Natural killer cell (primary cell): Measurements from ENCODE around the gene CENPT. TPM values are rescaled to one million over a fixed set of nuclear protein-coding genes. Genes with fewer than 3 reads are reported as not detected.
A peak's percentile ranks its signal among the peaks of the same experiment; 100 is the strongest.

Source experiments
- ATAC-seq, 3 donors: fragments of 150-1000 bp in 2 of 3; fragments of 200-7000 bp in 1 of 3; cut with Tn5 transposase; 1 replicate in 1 of 3; 2 replicates in 2 of 3; pipeline ENCODE4 v1.10.0; 2021; ENCODE audit warnings: mild to moderate bottlenecking in 2 of 3, moderate library complexity in 2 of 3
- DNase-seq, 2 donors: peaks; one replicate each; pipeline versions ENCODE4 v3.0.0 to v3.0.0-alpha.2; 2013 to 2021; ENCODE audit warnings: mixed read lengths in 1 of 2
- H3K27ac ChIP-seq: one replicate; pipeline ENCODE4 v1.5.1; 2013; ENCODE audit warnings: mild to moderate bottlenecking, low read length
- H3K27me3 ChIP-seq: one replicate; pipeline ENCODE4 v1.6.1; 2013; ENCODE audit warnings: low read length; ENCODE audit not compliant: control insufficient read depth, insufficient read depth
- H3K36me3 ChIP-seq: one replicate; pipeline ENCODE4 v1.6.1; 2013; ENCODE audit warnings: low read length; ENCODE audit not compliant: control insufficient read depth, insufficient read depth
- H3K4me1 ChIP-seq: one replicate; pipeline ENCODE4 v1.6.1; 2013; ENCODE audit warnings: low read length; ENCODE audit not compliant: control insufficient read depth, insufficient read depth
- H3K4me3 ChIP-seq: one replicate; pipeline ENCODE4 v1.5.1; 2013; ENCODE audit warnings: low read length
- H3K9me3 ChIP-seq: one replicate; pipeline ENCODE4 v1.6.1; 2013; ENCODE audit warnings: low read length; ENCODE audit not compliant: control insufficient read depth, insufficient read depth
- H3K27ac Mint-ChIP-seq, 2 donors: one replicate each; pipeline ENCODE4 v1.8.0; 2022; ENCODE audit warnings: mild to moderate bottlenecking in 2 of 2, mixed read lengths in 2 of 2, moderate library complexity in 1 of 2
- H3K27me3 Mint-ChIP-seq, 2 donors: one replicate each; pipeline ENCODE4 v1.8.0; 2022; ENCODE audit warnings: low read depth in 2 of 2, mixed read lengths in 2 of 2
- H3K36me3 Mint-ChIP-seq: one replicate; pipeline ENCODE4 v1.8.0; 2022; ENCODE audit warnings: mixed read lengths
- H3K4me1 Mint-ChIP-seq, 2 donors: one replicate each; pipeline ENCODE4 v1.8.0; 2022; ENCODE audit warnings: mixed read lengths in 2 of 2
- H3K4me3 Mint-ChIP-seq: one replicate; pipeline ENCODE4 v1.8.0; 2022; ENCODE audit warnings: mild to moderate bottlenecking, moderate library complexity, mixed read lengths
- H3K9me3 Mint-ChIP-seq, 2 donors: one replicate each; pipeline ENCODE4 v1.8.0; 2022; ENCODE audit warnings: mixed read lengths in 2 of 2
- WGBS: methylation state at CpG from one replicate; pipeline ENCODE4 v1.1.7; 2013; ENCODE audit warnings: missing lambda C conversion rate; ENCODE audit not compliant: insufficient coverage; 5-methylcytosine and 5-hydroxymethylcytosine counted together
- intact Hi-C: fragments of 100-400 bp; cut with micrococcal nuclease; formaldehyde crosslinking; loops from one replicate; pipeline ENCODE4 v1.14.2; 2022
- total RNA-seq, 4 donors: library from RNA; stranded (reverse); fragments of 120-200 nt in 1 of 4; gene quantifications; one replicate each; pipeline versions ENCODE4 v1.2.3 to v1.2.4, GENCODE V29; 2013 to 2022
- TF ChIP-seq, protein P1 (sequence below): fragments of 200-600 bp; IDR thresholded peaks from one replicate; pipeline ENCODE4 v1.8.0; 2022; ENCODE audit warnings: antibody characterized with exemption

CENPT gene
- total RNA-seq, 3 donors from 2014 or later (not counting 1 experiment from before 2014, with no cell fraction given) = 68.6 to 81.3 (median 78.9) TPM

DNA sequence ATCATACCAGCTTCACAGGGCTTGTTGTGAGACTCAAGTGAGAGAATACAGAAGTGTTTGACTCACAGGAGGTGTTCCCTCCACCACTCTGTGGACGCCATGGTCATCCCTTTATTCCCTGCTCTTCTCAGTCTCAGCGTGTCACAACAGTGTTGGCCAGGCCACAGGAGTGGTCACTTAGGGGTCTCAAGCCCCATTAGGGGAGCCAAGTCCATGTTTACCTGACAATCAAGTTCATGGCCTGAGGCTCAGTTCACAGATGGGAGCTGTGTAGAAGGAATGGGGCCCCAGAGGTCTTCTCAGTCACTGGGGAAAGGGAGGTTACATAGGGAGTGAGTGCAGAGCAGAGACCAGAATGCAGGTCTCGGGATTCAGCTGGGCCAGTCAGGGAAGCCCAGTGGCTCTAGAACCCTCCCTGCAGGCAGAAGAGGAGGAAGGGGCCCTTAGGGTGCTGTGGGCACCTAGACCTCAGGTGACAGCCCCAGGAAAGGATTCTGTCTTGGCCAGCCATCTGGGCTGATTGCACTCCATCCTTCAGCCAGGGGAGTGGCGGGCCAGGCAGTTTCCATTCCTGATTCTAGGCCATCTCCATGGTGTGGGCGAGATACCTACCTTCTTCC, 9.5 kb upstream of the CENPT start:
- Histone ChIP-seq H3K4me3 (no peak overlapping the region), H3K9me3 (no peaks in the 10 kb centered on the region), H3K27me3 (no peaks in the 10 kb centered on the region), H3K27ac (peak overlapping the region; percentile 18), H3K36me3 (peaks cover 2% of the 10 kb centered on the region), H3K4me1 (peaks cover 22% of the 10 kb centered on the region)
- DNase-seq = no peak
- no peak for ATAC-seq
- no peaks in the 10 kb centered on the region for H3K9me3 Mint-ChIP-seq
- 94% methylated on average over 5 of the region's 5 CpGs for WGBS
- H3K4me3 Mint-ChIP-seq = no peak overlapping the region
- H3K36me3 Mint-ChIP-seq = no peaks in the 10 kb centered on the region
- peaks cover 35 to 41% of the 10 kb centered on the region in 2 donors for H3K4me1 Mint-ChIP-seq
- TF ChIP-seq, protein P1, sequence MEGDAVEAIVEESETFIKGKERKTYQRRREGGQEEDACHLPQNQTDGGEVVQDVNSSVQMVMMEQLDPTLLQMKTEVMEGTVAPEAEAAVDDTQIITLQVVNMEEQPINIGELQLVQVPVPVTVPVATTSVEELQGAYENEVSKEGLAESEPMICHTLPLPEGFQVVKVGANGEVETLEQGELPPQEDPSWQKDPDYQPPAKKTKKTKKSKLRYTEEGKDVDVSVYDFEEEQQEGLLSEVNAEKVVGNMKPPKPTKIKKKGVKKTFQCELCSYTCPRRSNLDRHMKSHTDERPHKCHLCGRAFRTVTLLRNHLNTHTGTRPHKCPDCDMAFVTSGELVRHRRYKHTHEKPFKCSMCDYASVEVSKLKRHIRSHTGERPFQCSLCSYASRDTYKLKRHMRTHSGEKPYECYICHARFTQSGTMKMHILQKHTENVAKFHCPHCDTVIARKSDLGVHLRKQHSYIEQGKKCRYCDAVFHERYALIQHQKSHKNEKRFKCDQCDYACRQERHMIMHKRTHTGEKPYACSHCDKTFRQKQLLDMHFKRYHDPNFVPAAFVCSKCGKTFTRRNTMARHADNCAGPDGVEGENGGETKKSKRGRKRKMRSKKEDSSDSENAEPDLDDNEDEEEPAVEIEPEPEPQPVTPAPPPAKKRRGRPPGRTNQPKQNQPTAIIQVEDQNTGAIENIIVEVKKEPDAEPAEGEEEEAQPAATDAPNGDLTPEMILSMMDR = no peak
- H3K27me3 Mint-ChIP-seq = no peaks in the 10 kb centered on the region
- peak overlapping the region; percentile 79 to 85 for H3K27ac Mint-ChIP-seq
- intact Hi-C loops = no loop called here

DNA sequence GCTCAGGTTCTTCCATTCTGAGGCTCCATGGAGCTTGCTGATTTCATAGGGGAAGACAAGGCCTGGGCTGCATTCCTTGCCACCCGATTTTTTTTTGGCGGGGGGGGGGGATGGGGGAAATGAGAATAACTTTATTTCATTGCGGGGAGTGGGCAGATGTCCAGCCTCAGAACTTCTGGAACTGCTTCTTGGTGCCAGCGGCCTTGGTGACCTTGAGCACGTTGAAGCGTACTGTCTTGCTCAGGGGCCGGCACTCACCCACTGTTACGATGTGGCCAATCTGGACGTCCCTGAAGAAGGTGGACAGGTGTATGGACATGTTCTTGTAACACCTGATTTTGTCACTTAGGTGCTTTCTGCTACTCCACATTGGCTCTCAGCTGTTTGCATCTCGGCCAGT, 8.3 kb upstream of the CENPT start:
- Mint-ChIP-seq H3K27me3 (no peaks in the 10 kb centered on the region), H3K4me3 (no peak overlapping the region), H3K9me3 (no peaks in the 10 kb centered on the region), H3K36me3 (no peaks in the 10 kb centered on the region), H3K27ac (no peak overlapping the region), H3K4me1 (peaks cover 26 to 30% of the 10 kb centered on the region in 2 donors)
- WGBS = 93% methylated on average over 9 of the region's 10 CpGs
- no peaks in the 10 kb centered on the region for H3K9me3 ChIP-seq
- H3K4me3 ChIP-seq = no peak overlapping the region
- DNase-seq (no peak), ATAC-seq (no peak)
- TF ChIP-seq, protein P1 = no peak
- no peaks in the 10 kb centered on the region for H3K36me3 ChIP-seq
- intact Hi-C loops = no loop called here
- peaks cover 22% of the 10 kb centered on the region for H3K4me1 ChIP-seq
- no peak overlapping the region for H3K27ac ChIP-seq
- H3K27me3 ChIP-seq = no peaks in the 10 kb centered on the region

DNA sequence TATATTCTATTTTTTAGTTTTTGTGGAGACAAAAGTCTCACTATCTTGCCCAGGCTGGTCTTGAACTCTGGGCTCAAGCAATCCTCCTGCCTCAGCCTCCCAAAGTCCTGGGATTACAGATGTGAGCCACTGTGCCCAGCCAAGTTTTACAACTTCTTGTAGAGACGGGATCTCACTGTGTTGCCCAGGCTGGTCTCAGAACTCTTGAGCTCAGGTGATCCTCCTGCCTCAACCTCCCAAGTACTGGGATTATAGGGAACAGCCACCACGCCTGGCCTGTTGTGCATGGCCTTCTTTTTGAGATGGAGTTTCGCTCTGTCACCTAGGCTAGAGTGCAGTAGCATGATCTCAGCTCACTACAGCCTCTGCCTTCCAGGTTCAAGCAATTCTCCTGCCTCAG, 6.2 kb upstream of the CENPT start:
- no peaks in the 10 kb centered on the region for H3K36me3 Mint-ChIP-seq
- Histone ChIP-seq H3K27me3 (no peaks in the 10 kb centered on the region), H3K27ac (no peak overlapping the region), H3K9me3 (no peaks in the 10 kb centered on the region), H3K4me1 (peaks cover 19% of the 10 kb centered on the region), H3K36me3 (no peaks in the 10 kb centered on the region), H3K4me3 (no peak overlapping the region)
- TF ChIP-seq, protein P1 = no peak
- intact Hi-C loops = no loop called here
- H3K4me1 Mint-ChIP-seq = peaks cover 26% of the 10 kb centered on the region in 2 donors
- no peak for DNase-seq
- no peak overlapping the region for H3K4me3 Mint-ChIP-seq
- no peak for ATAC-seq
- H3K27ac Mint-ChIP-seq = no peak overlapping the region
- 96% methylated on average over 3 of the region's 3 CpGs for WGBS
- no peaks in the 10 kb centered on the region for H3K9me3 Mint-ChIP-seq
- H3K27me3 Mint-ChIP-seq = no peaks in the 10 kb centered on the region

DNA sequence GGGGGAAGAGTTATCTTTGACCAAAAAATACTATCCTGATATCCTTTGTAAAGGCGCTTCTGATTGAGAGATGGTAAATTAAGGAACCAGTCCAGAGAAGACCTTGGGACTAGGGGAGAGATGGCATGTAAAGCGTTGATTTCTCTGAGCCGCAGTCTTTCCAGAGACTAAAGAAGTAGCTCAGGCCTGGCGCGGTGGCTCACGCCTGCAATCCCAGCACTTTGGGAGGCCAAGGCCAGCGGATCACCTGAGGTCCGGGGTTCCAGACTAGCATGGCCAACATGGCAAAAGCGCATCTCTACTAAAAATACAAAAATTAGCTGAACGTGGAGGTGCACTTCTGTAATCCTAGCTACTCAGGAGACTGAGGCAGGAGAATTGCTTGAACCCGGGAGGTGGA, 625 bp upstream of the CENPT start:
- Mint-ChIP-seq H3K4me1 (peaks cover 29 to 31% of the 10 kb centered on the region in 2 donors), H3K27me3 (no peaks in the 10 kb centered on the region), H3K27ac (no peak overlapping the region), H3K9me3 (no peaks in the 10 kb centered on the region), H3K4me3 (peak overlapping the region; percentile 76), H3K36me3 (no peaks in the 10 kb centered on the region)
- Histone ChIP-seq H3K27me3 (no peaks in the 10 kb centered on the region), H3K27ac (no peak overlapping the region), H3K4me1 (peaks cover 45% of the 10 kb centered on the region), H3K9me3 (no peaks in the 10 kb centered on the region), H3K36me3 (peaks cover 3% of the 10 kb centered on the region), H3K4me3 (no peak overlapping the region)
- no peak for DNase-seq
- TF ChIP-seq, protein P1 = no peak
- ATAC-seq = no peak
- 94% methylated on average over 11 of the region's 11 CpGs for WGBS
- intact Hi-C loops = no loop called here
